Activated CD4-positive, alpha-beta T cell treated with anti-CD3 and anti-CD28 coated beads, Interleukin-2, Interleukin-4, amounts not matched to agents 100 ng/mL and 50 ng/mL, durations not matched to agents 16 hours and 8 hours (primary cell): Measurements from ENCODE around the gene MUC13.

Experiments
- DNase-seq: peaks from one replicate; pipeline ENCODE4 v3.0.0-alpha.2; 2020; ENCODE audit warnings: low spot score

Gene MUC13

DNA sequence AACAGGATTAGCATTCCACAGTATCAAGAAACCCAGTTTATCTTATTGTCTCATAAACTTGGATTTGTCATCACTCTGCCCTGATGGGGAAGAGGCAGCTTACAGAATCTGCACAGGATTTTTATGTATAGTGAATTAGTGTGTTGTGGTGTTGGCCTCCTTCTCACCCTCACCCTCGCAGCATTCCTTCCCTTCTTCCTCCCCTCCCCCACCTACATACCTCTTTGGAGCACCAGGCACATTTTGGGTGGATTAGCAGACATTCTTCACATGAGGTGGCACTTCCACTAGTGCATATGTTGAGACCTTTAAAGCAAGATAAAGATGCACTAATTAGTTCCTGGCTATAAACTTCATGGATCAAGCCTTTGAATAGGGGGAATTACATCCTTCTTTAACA is 61.3 kb downstream of the MUC13 start:
- DNase-seq: no peak

DNA sequence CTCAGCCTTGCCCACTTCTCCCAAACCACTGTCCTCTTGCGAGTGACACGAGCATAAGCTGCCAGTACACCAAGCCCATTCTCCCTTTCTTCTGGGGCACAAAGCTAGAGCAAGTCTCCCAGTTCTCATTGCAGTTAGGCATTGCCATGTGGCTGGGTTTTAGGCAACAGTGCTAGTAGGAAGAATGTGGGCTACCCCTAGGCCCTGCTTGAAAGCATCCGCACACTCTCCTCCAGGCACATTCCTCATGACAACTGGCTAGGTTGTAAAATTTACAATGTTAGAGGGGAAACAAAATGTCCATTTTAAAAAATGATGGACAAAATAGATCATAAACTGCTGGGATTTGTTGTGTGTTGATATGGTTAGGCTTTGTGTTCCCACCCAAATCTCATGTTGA is 67.0 kb downstream of the MUC13 start:
- DNase-seq: no peak

DNA sequence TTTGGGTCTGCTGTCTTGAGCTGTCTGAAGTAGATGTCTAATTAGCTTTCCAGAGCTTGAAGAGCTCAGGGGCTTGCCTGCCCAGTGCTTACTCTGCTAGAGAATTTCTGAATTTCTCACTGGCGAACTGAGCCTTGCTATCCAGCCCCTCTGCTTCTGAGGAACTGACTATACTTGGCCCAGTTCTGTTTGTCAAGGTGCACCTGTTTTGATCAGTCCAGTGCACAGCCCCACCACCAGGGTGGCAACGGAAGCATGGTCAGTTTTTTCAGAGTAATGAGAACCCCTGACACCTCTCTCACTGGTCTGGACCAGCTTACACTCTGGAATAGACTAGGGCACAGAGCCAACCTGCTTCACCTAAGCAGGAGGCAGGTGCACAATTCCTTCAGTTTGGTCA is 72.5 kb downstream of the MUC13 start:
- no peak for DNase-seq

DNA sequence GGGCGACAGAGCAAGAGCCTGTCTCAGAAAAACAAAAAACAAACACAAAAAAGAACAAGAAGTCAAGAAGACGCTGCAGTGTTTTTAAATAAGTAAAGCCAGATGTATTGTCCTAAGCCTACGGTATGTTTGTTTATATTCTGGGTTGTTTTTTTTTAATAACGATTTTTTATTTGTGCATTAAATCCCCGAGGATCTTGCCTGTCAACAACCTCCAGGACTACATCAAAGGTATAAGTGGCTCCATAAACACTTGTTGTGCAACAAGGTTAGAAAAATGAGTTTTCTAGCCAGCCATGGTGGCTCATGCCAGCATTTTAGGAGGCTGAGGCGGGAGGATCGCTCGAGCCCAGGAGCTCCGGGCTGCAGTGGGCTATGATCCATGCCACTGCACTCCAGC is 73.5 kb downstream of the MUC13 start:
- no peak for DNase-seq

DNA sequence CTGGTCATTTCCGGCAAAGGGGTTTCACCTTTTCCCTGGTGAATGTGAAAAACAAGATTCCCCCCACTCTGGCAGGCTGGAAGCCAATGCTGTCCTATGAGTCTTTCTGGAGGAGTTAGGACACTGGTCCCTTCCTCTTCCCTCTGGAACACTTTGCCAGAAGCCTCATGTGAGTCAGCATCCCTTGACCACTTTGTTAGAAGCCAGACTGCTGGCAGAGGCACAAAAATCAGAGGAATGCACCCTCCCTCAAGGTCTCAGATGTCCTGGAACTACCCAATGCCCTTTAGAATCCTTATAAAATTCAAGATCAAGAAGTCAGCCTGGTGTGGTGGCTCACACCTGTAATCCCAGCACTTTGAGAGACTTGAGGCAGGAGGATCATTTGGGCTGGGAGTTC is 74.0 kb downstream of the MUC13 start:
- no peak for DNase-seq

DNA sequence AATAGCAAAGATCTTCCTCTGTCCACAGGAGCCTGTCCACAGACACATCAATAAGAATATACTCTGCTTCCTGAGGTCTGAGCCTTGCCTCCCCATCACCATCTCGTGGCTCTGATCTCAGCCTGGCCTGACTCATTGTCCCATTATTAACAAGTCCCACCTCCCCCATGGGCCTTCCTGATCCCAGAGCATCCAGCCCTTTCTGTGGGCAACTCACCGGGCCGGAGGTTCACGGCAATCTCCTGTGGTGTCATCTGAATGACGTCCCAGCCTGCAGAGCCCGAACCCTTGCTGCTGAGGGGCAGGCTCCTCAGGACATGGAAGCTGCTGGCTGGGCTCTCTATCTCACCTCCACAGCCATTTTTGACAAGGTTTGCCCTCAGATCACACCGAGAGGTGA is 75.5 kb downstream of the MUC13 start:
- no peak for DNase-seq

DNA sequence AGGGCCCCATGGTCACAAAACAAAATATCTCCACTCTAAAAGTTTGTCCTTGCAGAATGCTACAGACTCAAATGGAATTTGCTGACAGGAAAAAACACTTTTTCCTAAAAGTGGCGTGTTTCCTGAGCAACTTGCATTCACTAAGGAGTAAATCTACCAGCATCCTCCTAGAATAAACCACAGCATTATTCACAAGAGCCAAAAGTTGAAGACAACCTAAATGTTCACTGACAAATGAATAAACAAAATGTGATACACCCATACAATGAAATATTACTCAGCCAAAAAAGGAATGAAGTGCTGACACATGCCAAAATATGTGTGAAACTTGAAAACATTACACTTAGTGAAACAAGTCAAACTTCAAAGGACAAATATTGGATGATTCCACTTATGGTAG is 76.3 kb downstream of the MUC13 start:
- no peak for DNase-seq

DNA sequence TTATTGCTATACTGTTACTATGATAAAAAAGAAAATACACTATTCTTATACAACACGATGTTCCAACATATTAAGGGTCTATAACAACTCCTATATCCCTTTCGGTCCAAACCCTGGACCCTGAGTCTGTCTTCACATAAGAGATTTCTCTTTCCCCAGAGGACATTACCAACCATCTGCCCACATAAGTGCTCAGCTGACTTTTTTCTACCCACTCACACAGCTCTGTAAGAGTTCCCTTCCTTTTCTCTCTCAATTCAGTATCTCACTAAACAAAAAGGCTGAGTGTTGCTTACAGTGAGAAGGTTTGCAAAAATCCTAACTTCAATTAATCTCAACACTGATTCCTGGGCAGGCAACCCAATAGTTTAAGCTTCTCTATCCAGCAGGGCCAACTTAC is 77.9 kb downstream of the MUC13 start:
- no peak for DNase-seq
